G401 (cell line): ENCODE data around the gene MOV10. TPM values are rescaled to one million over a fixed set of nuclear protein-coding genes. Genes with fewer than 3 reads are reported as not detected.
"Not testable (repeated sequence)": the region's sequence is repeated elsewhere in the genome, so short reads cannot be mapped to it uniquely, and the experiment has no call there.

Experiments used
- DNase-seq: peaks from one replicate; pipeline ENCODE4 v3.0.0-alpha.2; 2015; ENCODE audit warnings: low spot score
- in situ Hi-C: cut with HindIII; loops from 2 replicates; pipeline ENCODE4 v1.10.0; 2016; ENCODE audit warnings: low sequenced_read_pairs, mixed read lengths
- total RNA-seq: library from RNA; depleted of rRNA; stranded (reverse); fragments of >200 nt; shearing (Covaris generic); gene quantifications from 2 replicates; pipeline ENCODE4 v1.2.3, GENCODE V29; 2014

MOV10 gene
- total RNA-seq, 1 experiment from 2014 or later, result 61.1 TPM

GRCh38 chr1:112710159-112710558, 35.7 kb downstream of the MOV10 start:
- in situ Hi-C loops, result no loop called here
- no peak for DNase-seq

GRCh38 chr1:112710586-112710985, 36.1 kb downstream of the MOV10 start:
- DNase-seq, result no peak
- in situ Hi-C loops, result no loop called here

DNA sequence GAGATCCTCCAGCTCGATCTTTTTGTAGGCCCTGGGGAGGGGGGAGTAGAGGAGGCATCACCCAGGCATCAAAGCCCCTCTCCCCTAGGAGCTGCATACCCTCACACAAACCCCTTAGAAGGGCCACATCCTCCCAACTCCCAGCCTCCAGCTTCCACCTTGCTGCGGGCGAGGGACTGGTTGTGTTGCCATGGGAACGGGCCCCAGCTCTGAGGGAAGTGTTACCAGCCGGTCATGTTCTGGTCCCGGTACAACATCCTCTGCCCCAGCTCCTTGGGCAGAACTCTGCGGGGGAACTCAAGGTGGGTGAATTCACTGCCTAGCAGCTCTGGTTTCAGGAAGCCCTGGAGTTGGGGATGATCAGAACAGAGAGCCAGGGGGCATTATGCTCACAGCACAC, 36.6 kb downstream of the MOV10 start:
- no peak for DNase-seq
- in situ Hi-C loops, result no loop called here

DNA sequence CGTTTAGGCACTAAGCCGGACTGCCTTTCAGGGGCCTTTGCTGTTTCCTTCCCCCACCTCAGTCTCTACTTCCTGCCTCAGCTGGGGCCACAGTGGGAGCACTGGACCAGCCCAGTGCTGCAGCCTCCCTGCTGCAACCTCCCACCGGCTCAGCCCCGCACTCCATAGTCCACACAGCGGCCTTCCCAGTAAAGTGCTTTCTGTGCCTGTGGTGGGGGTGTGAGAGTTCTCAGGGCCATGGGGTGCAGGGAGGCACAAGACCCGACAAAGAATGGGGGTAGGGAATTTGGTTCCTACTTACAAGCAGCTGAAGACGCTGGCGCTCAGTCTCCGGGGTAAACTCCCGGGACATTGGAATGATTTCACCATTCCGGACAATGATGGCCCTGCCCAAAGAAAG, 37.2 kb downstream of the MOV10 start:
- in situ Hi-C loops, result no loop called here
- DNase-seq, result no peak

DNA sequence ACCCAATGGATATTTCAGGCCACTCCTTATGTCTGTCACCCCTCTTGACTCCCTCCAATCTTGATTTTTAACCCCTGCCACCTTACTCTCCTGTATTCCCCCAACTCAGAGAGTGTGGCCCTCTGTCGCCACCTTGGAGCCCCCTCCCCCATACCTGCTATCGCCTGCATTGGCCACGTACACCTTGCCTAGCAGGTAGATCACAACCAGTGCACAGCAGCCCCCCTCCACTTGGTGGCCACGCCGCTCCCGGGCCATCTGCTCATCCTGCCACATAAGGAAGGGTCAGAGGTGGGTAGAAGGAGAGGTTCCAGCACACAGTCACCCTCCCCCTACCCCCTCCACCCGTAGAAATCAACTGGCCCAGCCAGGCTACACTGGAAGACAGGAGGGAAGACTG, 37.7 kb downstream of the MOV10 start:
- in situ Hi-C loops, result no loop called here
- DNase-seq, result no peak

- in situ Hi-C loops, result no loop called here
- no peak for DNase-seq
Measured at GRCh38 chr1:112712701-112713128, 38.3 kb downstream of the MOV10 start.

DNA sequence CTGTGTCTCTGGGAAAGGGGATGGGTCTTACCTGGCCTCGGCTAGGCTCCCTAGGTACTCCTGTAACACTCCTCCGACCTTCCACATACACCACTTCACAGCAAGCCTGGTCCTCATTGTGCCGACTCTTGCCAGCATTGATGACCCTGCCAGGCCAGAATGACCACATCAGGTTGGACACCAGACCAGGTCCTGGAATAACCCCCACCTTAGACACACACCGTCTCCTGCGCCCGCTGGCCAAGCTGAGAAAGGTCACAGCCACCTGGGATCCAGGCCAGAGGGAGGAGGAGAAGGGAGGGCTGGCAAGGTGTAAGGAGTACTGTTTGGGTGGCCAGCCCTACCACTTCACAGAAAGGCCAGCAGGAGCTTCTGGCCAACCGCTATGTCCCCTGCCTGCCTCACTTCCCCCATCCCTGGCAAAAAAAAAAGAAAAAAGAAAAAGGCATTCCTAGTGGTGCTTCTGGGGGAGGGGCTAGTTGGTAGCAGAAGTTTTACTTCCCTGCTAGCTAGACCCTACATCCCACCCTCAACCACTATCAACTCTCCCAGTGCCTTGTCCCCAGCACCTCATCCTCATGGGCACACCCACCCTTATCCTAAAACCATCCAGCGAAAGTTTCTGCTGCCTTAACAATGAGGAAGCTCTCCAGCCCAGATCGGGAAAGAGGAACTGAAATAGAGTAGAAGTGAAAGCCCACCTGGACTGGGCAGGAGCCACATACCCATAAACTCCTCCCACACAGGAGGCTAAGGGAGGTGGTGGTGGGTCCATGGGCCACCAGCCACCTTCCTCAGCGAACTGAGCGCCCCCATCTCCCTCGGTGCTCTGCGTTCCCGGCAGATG, 39.2 kb downstream of the MOV10 start:
- in situ Hi-C loops, result no loop called here
- DNase-seq, result no peak

- DNase-seq, result peak; percentile 35
- in situ Hi-C loops, result loop anchor here (5.0 kb wide), 1 partner anchor 83 kb away; no protein-coding TSS in a partner anchor
Measured at GRCh38 chr1:112714313-112715263, 40.1 kb downstream of the MOV10 start.

- DNase-seq, result peak; percentile 79
- in situ Hi-C loops, result loop anchor here (5.0 kb wide), 1 partner anchor 82 kb away; no protein-coding TSS in a partner anchor
Measured at GRCh38 chr1:112715264-112716053, 41.0 kb downstream of the MOV10 start, which contains the start of gene PPM1J. Gene PPM1J, minus strand, starts transcription at chr1:112715332. Its CDS starts 31 bp downstream, at chr1:112715301.

GRCh38 chr1:112716133-112716720, 41.8 kb downstream of the MOV10 start:
- in situ Hi-C loops, result loop anchor here (5.0 kb wide), 1 partner anchor 81 kb away; no protein-coding TSS in a partner anchor
- peak; percentile 96 for DNase-seq

GRCh38 chr1:112717263-112717873, 42.9 kb downstream of the MOV10 start:
- no peak for DNase-seq
- in situ Hi-C loops, result loop anchor here (5.0 kb wide), 1 partner anchor 80 kb away; no protein-coding TSS in a partner anchor

GRCh38 chr1:112718691-112719418, 44.4 kb downstream of the MOV10 start:
- DNase-seq, result peak; percentile 74
- in situ Hi-C loops, result loop anchor here (5.0 kb wide), 1 partner anchor 78 kb away; no protein-coding TSS in a partner anchor

- in situ Hi-C loops, result loop anchor here (5.0 kb wide), 1 partner anchor 78 kb away; no protein-coding TSS in a partner anchor
- no peak for DNase-seq
Measured at GRCh38 chr1:112719706-112720105, 45.2 kb downstream of the MOV10 start.

- in situ Hi-C loops, result no loop called here
- no peak for DNase-seq
Measured at GRCh38 chr1:112720800-112721199, 46.3 kb downstream of the MOV10 start.

DNA sequence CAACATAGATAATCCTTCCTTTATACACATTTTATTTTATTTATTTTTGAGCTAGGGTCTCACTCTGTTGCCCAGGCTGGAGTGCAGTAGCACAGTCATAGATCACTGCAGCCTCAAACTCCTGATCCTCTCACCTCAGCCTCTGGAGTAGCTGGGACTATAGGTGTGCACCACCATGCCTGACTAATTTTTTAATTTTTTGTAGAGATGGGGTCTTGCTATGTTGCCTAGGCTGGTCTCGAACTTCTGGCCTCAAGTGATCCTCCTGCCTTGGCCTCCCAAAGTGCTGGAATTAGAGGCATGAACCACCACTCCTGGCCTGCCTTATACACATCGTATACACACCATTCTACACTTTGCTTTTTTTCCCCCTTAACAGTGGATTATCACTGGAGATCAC, 46.8 kb downstream of the MOV10 start:
- in situ Hi-C loops, DNase-seq: not testable (repeated sequence)

DNA sequence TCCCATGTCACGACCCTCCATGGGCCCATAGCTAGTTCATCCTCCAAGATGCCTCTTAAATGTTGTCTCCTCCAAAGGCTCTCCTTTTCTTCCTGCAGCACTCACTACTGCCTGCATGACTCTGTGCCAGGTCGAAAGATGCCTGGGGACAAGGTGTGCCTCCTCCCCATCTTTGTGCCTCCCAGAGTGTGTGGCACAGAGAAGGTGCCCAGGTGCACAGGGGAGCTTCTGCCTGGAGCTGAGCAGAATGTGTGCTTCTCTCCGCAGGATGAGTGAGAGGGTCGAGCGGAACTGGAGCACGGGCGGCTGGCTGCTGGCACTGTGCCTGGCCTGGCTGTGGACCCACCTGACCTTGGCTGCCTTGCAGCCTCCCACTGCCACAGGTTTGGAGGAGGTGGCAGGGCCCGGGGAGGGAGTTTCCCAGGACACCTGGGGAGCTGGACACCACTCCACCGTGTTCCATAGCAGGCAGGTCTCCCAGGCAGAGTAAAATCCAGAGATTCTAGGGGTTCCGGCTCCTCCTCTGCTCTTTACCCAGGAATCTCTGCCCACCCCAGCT, 47.6 kb downstream of the MOV10 start:
- in situ Hi-C loops, result no loop called here
- DNase-seq, result peak; percentile 45
